Measurements from ENCODE around the gene LACTB.

GRCh38 chr15:63146684-63147083 is 25.0 kb downstream of the LACTB start:
- TF ChIP-seq CTCF (IDR thresholded peaks at IDR 0.05; ENCODE audit: insufficient read depth, low read length, poor library complexity, severe bottlenecking) (no peak), EZH2phosphoT487 (conservative IDR thresholded peaks at IDR 0.05; ENCODE audit: low read length) (no peak)

All from SU-DHL-6 (cell line).